Stimulated activated CD8-positive, alpha-beta memory T cell treated with anti-CD3 and anti-CD28 coated beads, Interleukin-2, amount 100 ng/mL, for 48 hours (primary cell): ENCODE results near the gene IL17RD.

Experiments used
- DNase-seq, 2 donors: peaks; one replicate each; pipeline ENCODE4 v3.0.0-alpha.2; 2020; ENCODE audit warnings: low read depth in 2 of 2

IL17RD gene

GRCh38 chr3:57158813-57159738, 6.1 kb downstream of the IL17RD start:
- no peak for DNase-seq

GRCh38 chr3:57158325-57158724, 6.8 kb downstream of the IL17RD start:
- DNase-seq: no peak

- no peak for DNase-seq
Measured at GRCh38 chr3:57157545-57157944, 7.6 kb downstream of the IL17RD start.

- no peak for DNase-seq
Measured at GRCh38 chr3:57155310-57155643, 9.9 kb downstream of the IL17RD start.

GRCh38 chr3:57154470-57155309, 10.5 kb downstream of the IL17RD start:
- DNase-seq: no peak

- DNase-seq: no peak
Measured at GRCh38 chr3:57152151-57153143, 12.7 kb downstream of the IL17RD start.

GRCh38 chr3:57151749-57152148, 13.4 kb downstream of the IL17RD start:
- DNase-seq: no peak

GRCh38 chr3:57151021-57151449, 14.1 kb downstream of the IL17RD start:
- no peak for DNase-seq

- DNase-seq: no peak
Measured at GRCh38 chr3:57150113-57150581, 15.0 kb downstream of the IL17RD start.

- no peak for DNase-seq
Measured at GRCh38 chr3:57147071-57147470, 18.1 kb downstream of the IL17RD start.

- DNase-seq: no peak
Measured at GRCh38 chr3:57145852-57146251, 19.3 kb downstream of the IL17RD start.

- no peak for DNase-seq
Measured at GRCh38 chr3:57144952-57145351, 20.2 kb downstream of the IL17RD start.

GRCh38 chr3:57143886-57144459, 21.2 kb downstream of the IL17RD start:
- no peak for DNase-seq

- DNase-seq: no peak
Measured at GRCh38 chr3:57142411-57142723, 22.8 kb downstream of the IL17RD start.

GRCh38 chr3:57141719-57142410, 23.3 kb downstream of the IL17RD start:
- no peak for DNase-seq

GRCh38 chr3:57140894-57141293, 24.3 kb downstream of the IL17RD start:
- no peak for DNase-seq

GRCh38 chr3:57135964-57136719, 29.0 kb downstream of the IL17RD start:
- no peak for DNase-seq

- no peak for DNase-seq
Measured at GRCh38 chr3:57133157-57133556, 32.0 kb downstream of the IL17RD start.

- DNase-seq: no peak
Measured at GRCh38 chr3:57132674-57133073, 32.5 kb downstream of the IL17RD start.

- no peak for DNase-seq
Measured at GRCh38 chr3:57131210-57131588, 34.0 kb downstream of the IL17RD start.
